Measurements from ENCODE around the gene FAM234A. TPM values are rescaled to one million over a fixed set of nuclear protein-coding genes. Genes with fewer than 3 reads are reported as not detected.
"Not testable (repeated sequence)": the region's sequence is repeated elsewhere in the genome, so short reads cannot be mapped to it uniquely, and the experiment has no call there.

FAM234A gene
- polyA plus RNA-seq, 2 donors: 35.9 to 39.6 TPM

DNA sequence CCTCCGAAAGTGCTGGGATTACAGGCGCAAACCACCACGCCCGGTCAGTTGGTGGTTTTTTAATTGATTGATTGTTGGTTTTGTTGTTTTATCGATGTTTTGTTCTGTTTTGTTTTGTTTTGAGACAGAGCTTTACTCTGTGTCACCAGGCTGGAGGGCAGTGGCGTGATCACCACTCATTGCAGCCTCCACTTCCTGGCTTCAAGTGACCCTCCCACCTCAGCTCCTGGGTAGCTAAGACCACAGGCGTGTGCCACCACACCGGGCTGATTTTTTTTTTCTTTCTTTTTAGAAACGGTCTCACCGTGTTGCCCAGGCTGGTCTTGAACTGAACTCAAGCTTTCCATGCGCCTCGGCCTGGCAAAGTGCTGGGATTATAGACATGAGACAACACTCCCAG is 12.4 kb downstream of the FAM234A start:
- H3K27ac ChIP-seq (ENCODE audit: low read depth in 2 of 2, low read length in 1 of 2): no peak overlapping the region
- WGBS, 2 donors: 92 to 96% methylated on average over 12 of the region's 12 CpGs
- no peaks in the 10 kb centered on the region for H3K27me3 ChIP-seq (ENCODE audit: control insufficient read depth in 1 of 2, insufficient read depth in 2 of 2, low read length in 2 of 2)

DNA sequence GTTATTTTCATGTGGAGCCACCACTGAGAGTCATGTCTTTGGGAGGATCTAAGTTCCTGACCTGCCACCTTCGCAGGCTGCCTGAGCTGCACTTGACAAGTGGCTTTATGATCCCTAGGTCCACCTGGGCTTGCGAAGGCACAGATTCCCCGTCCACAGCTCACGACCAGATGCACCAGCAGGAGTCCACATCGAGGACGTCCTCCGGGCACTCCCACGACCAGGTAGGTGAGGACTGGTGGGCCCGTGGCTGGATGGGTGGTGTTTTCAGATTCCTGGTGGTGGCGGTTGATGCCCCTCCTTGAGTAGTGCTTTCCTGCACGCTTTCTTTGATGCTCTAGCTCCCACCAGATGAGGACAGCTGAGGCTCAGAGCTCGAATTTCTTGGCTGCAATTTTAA is 14.8 kb downstream of the FAM234A start:
- H3K36me3 ChIP-seq (ENCODE audit: control insufficient read depth in 2 of 2, insufficient read depth in 2 of 2, low read length in 1 of 2): peaks cover 0 to 4% of the 10 kb centered on the region in 2 donors
- H3K4me3 ChIP-seq (ENCODE audit: low read depth in 1 of 2, low read length in 2 of 2): no peak overlapping the region
- no peak overlapping the region for H3K27ac ChIP-seq (ENCODE audit: low read depth in 2 of 2, low read length in 1 of 2)
- no peaks in the 10 kb centered on the region for H3K9me3 ChIP-seq (ENCODE audit: control insufficient read depth in 2 of 2, insufficient read depth in 1 of 2, low read depth in 1 of 2, low read length in 1 of 2)
- 90 to 92% methylated on average over 12 of the region's 12 CpGs for WGBS, 2 donors
- H3K4me1 ChIP-seq (ENCODE audit: control insufficient read depth in 2 of 2, insufficient read depth in 2 of 2, low read length in 1 of 2): no peaks in the 10 kb centered on the region
- no peaks in the 10 kb centered on the region for H3K27me3 ChIP-seq (ENCODE audit: control insufficient read depth in 1 of 2, insufficient read depth in 2 of 2, low read length in 2 of 2)

More for the DNA sequence above, 12.4 kb downstream of the FAM234A start:
- H3K4me3 ChIP-seq (ENCODE audit: low read depth in 1 of 2, low read length in 2 of 2): no peak overlapping the region
- peaks cover 0 to 4% of the 10 kb centered on the region in 2 donors for H3K36me3 ChIP-seq (ENCODE audit: control insufficient read depth in 2 of 2, insufficient read depth in 2 of 2, low read length in 1 of 2)
- no peaks in the 10 kb centered on the region for H3K4me1 ChIP-seq (ENCODE audit: control insufficient read depth in 2 of 2, insufficient read depth in 2 of 2, low read length in 1 of 2)
- H3K9me3 ChIP-seq (ENCODE audit: control insufficient read depth in 2 of 2, insufficient read depth in 1 of 2, low read depth in 1 of 2, low read length in 1 of 2): no peaks in the 10 kb centered on the region

DNA sequence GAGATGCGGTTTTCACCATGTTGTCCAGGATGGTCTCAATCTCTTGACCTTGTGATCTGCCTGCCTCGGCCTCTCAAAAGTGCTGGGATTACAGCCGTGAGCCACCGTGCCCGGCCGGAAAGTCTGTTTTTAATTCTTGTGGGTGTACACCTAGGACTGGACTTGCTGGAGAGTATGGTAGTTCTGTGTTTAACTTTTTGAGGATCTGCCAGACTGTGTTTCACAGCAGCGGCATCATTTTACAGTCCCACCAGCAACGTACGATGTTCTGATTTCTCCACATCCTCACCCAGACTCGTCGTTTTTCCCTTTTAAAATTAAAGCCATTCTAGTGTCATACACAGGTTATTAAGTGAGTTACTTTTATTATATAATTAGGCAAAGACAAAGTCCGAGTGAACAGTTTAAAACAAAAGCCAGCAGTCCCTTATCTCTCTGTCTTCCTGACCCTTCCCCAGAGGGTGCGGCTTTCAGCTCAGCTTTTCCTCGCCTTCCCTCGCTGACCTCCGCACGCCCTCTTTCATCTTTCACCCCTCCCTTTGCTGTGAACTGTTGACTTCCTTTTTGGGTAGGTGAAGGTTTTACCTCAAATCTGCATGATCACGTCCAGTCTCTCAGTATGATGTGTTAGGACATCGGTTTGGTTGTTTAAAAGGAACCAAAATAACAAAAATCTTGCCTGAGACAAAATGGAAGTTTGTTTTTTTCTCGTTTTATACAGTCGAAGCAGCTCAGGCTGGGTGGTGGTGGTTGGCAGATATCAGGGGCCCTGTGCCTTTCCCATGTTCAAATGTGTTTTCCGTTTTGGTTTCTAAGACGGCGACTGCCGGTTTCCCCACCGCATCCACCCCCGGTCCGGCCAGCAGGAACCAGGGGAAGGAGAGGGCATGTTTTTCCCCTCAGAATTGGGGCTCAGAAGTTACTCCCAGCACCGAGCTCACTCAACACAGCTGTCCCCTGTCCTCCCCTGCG is 18.0 kb downstream of the FAM234A start:
- Histone ChIP-seq H3K27me3 (ENCODE audit: control insufficient read depth in 1 of 2, insufficient read depth in 2 of 2, low read length in 2 of 2) (no peaks in the 10 kb centered on the region), H3K4me1 (ENCODE audit: control insufficient read depth in 2 of 2, insufficient read depth in 2 of 2, low read length in 1 of 2) (no peaks in the 10 kb centered on the region), H3K9me3 (ENCODE audit: control insufficient read depth in 2 of 2, insufficient read depth in 1 of 2, low read depth in 1 of 2, low read length in 1 of 2) (no peaks in the 10 kb centered on the region), H3K27ac (ENCODE audit: low read depth in 2 of 2, low read length in 1 of 2) (no peak overlapping the region), H3K4me3 (ENCODE audit: low read depth in 1 of 2, low read length in 2 of 2) (no peak overlapping the region), H3K36me3 (ENCODE audit: control insufficient read depth in 2 of 2, insufficient read depth in 2 of 2, low read length in 1 of 2) (peaks cover 0 to 6% of the 10 kb centered on the region in 2 donors)
- WGBS, 2 donors: 61 to 71% methylated on average over 30 of the region's 30 CpGs

DNA sequence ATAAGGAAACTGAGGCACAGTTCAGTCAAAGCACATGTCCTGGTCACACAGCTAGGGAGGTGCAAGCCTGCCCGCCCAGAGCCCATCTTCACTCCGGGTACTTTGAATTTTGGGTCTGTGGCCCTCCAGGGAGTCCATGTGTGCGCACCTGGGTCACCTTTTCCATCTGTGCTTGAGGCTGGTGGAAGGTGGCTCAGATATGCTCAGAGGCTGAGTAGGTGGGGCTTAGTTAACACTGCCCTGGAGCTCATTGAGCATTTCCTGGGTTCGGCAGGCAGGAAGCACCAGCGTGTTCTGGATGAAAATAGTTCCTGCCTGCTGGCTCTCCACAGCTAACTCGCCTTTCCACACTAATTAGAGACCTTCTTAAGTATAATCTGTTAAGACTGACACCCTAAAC is 19.2 kb downstream of the FAM234A start:
- Histone ChIP-seq H3K27ac (ENCODE audit: low read depth in 2 of 2, low read length in 1 of 2) (no peak overlapping the region), H3K27me3 (ENCODE audit: control insufficient read depth in 1 of 2, insufficient read depth in 2 of 2, low read length in 2 of 2) (no peaks in the 10 kb centered on the region), H3K4me1 (ENCODE audit: control insufficient read depth in 2 of 2, insufficient read depth in 2 of 2, low read length in 1 of 2) (no peaks in the 10 kb centered on the region), H3K36me3 (ENCODE audit: control insufficient read depth in 2 of 2, insufficient read depth in 2 of 2, low read length in 1 of 2) (peaks cover 0 to 6% of the 10 kb centered on the region in 2 donors), H3K4me3 (ENCODE audit: low read depth in 1 of 2, low read length in 2 of 2) (no peak overlapping the region), H3K9me3 (ENCODE audit: control insufficient read depth in 2 of 2, insufficient read depth in 1 of 2, low read depth in 1 of 2, low read length in 1 of 2) (no peaks in the 10 kb centered on the region)
- WGBS, 2 donors: 80 to 85% methylated on average over 6 of the region's 6 CpGs

DNA sequence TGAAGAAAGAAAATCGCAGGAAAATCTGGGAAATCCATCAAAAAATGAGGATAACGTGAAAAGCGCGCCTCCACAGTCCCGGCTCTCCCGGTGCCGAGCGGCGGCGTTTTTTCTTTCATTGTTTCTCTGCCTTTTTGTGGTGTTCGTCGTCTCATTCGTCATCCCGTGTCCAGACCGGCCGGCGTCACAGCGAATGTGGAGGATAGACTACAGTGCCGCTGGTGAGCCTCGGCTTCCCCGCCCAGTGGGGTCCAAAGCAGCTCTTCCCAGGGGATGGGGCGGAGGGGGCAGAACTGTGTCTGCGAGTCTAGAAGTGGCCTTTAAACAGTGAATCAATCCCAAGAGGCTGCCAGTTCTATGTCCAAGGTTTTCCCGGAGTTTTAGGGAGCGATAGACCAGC is 19.8 kb downstream of the FAM234A start:
- 94 to 97% methylated on average over 25 of the region's 25 CpGs for WGBS, 2 donors
- no peaks in the 10 kb centered on the region for H3K27me3 ChIP-seq (ENCODE audit: control insufficient read depth in 1 of 2, insufficient read depth in 2 of 2, low read length in 2 of 2)
- H3K36me3 ChIP-seq (ENCODE audit: control insufficient read depth in 2 of 2, insufficient read depth in 2 of 2, low read length in 1 of 2): peaks cover 0 to 6% of the 10 kb centered on the region in 2 donors
- H3K9me3 ChIP-seq (ENCODE audit: control insufficient read depth in 2 of 2, insufficient read depth in 1 of 2, low read depth in 1 of 2, low read length in 1 of 2): no peaks in the 10 kb centered on the region
- H3K4me3 ChIP-seq (ENCODE audit: low read depth in 1 of 2, low read length in 2 of 2): no peak overlapping the region
- H3K27ac ChIP-seq (ENCODE audit: low read depth in 2 of 2, low read length in 1 of 2): no peak overlapping the region
- H3K4me1 ChIP-seq (ENCODE audit: control insufficient read depth in 2 of 2, insufficient read depth in 2 of 2, low read length in 1 of 2): no peaks in the 10 kb centered on the region

DNA sequence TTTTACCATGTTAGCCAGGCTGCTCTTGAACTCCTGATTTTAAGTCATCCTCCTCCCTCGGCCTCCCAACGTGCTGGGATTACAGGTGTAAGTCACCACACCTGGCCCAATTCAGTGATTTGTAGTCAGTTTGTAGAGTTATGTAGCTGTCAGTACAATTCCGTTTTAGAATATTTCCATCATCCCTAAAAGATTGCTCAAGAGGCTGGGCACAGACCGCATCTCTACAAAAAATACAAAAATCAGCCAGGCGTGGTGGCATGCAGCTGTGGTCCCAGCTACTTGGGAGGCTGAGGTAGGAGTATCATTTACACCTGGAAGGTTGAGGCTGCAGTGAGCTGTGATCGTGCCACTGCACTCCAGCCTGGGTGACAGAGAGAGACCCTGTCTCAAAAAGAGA is 20.6 kb downstream of the FAM234A start:
- no peaks in the 10 kb centered on the region for H3K9me3 ChIP-seq (ENCODE audit: control insufficient read depth in 2 of 2, insufficient read depth in 1 of 2, low read depth in 1 of 2, low read length in 1 of 2)
- H3K4me3 ChIP-seq (ENCODE audit: low read depth in 1 of 2, low read length in 2 of 2): no peak overlapping the region
- H3K27me3 ChIP-seq (ENCODE audit: control insufficient read depth in 1 of 2, insufficient read depth in 2 of 2, low read length in 2 of 2): no peaks in the 10 kb centered on the region
- H3K4me1 ChIP-seq (ENCODE audit: control insufficient read depth in 2 of 2, insufficient read depth in 2 of 2, low read length in 1 of 2): no peaks in the 10 kb centered on the region
- H3K36me3 ChIP-seq (ENCODE audit: control insufficient read depth in 2 of 2, insufficient read depth in 2 of 2, low read length in 1 of 2): peaks cover 4 to 9% of the 10 kb centered on the region in 2 donors
- 96 to 97% methylated on average over 6 of the region's 6 CpGs for WGBS, 2 donors
- H3K27ac ChIP-seq (ENCODE audit: low read depth in 2 of 2, low read length in 1 of 2): no peak overlapping the region

DNA sequence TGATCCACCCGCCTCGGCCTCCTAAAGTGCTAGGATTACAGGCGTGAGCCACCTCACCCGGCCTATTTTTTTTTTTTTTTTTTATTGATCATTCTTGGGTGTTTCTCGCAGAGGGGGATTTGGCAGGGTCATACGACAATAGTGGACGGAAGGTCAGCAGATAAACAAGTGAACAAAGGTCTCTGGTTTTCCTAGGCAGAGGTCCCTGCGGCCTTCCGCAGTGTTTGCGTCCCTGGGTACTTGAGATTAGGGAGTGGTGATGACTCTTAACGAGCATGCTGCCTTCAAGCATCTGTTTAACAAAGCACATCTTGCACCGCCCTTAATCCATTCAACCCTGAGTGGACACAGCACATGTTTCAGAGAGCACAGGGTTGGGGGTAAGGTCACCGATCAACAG is 23.5 kb downstream of the FAM234A start:
- H3K27me3 ChIP-seq (ENCODE audit: control insufficient read depth in 1 of 2, insufficient read depth in 2 of 2, low read length in 2 of 2); H3K9me3 ChIP-seq (ENCODE audit: control insufficient read depth in 2 of 2, insufficient read depth in 1 of 2, low read depth in 1 of 2, low read length in 1 of 2); H3K27ac ChIP-seq (ENCODE audit: low read depth in 2 of 2, low read length in 1 of 2); H3K4me1 ChIP-seq (ENCODE audit: control insufficient read depth in 2 of 2, insufficient read depth in 2 of 2, low read length in 1 of 2); H3K4me3 ChIP-seq (ENCODE audit: low read depth in 1 of 2, low read length in 2 of 2): not testable (repeated sequence)
- peaks cover 15 to 33% of the 10 kb centered on the region in 2 donors for H3K36me3 ChIP-seq (ENCODE audit: control insufficient read depth in 2 of 2, insufficient read depth in 2 of 2, low read length in 1 of 2)
- WGBS, 2 donors: 81 to 96% methylated on average over 7 to 11 of the region's 13 CpGs

DNA sequence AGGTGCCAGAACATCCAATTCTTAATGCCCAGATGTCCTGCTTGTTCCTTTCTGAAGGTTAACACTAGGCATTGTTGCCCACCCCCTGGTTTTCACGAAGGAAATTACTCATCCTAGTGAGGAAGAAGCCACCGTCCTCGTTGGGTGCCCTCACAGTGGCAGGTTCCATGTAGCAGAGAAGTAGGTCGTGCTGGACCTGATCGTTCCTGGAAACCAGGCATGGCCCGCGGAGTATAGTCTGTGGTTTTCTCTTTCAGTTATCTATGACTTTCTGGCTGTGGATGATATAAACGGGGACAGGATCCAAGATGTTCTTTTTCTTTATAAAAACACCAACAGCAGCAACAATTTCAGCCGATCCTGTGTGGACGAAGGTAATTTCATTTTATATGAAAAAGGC is 24.6 kb downstream of the FAM234A start:
- H3K36me3 ChIP-seq (ENCODE audit: control insufficient read depth in 2 of 2, insufficient read depth in 2 of 2, low read length in 1 of 2): peaks cover 22 to 43% of the 10 kb centered on the region in 2 donors
- WGBS, 2 donors: 87 to 90% methylated on average over 10 of the region's 10 CpGs
- no peaks in the 10 kb centered on the region for H3K4me1 ChIP-seq (ENCODE audit: control insufficient read depth in 2 of 2, insufficient read depth in 2 of 2, low read length in 1 of 2)
- no peak overlapping the region for H3K27ac ChIP-seq (ENCODE audit: low read depth in 2 of 2, low read length in 1 of 2)
- no peak overlapping the region for H3K4me3 ChIP-seq (ENCODE audit: low read depth in 1 of 2, low read length in 2 of 2)
- H3K27me3 ChIP-seq (ENCODE audit: control insufficient read depth in 1 of 2, insufficient read depth in 2 of 2, low read length in 2 of 2): no peaks in the 10 kb centered on the region
- peaks cover 0 to 3% of the 10 kb centered on the region in 2 donors for H3K9me3 ChIP-seq (ENCODE audit: control insufficient read depth in 2 of 2, insufficient read depth in 1 of 2, low read depth in 1 of 2, low read length in 1 of 2)

DNA sequence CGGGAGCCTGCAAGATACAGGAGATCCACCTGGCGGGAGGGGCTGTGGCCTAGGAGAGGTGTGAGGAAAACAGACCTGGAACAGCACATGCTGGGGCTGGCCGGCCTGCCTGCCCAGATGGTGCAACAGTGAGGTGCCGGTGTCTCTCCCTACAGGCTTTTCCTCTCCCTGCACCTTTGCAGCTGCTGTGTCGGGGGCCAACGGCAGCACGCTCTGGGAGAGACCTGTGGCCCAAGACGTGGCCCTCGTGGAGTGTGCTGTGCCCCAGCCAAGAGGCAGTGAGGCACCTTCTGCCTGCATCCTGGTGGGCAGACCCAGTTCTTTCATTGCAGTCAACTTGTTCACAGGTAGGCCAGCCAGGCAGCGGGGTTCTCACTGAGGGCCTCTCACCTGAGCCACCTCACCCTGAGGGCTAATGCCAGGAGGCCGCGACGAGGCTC is 25.2 kb downstream of the FAM234A start:
- 85 to 93% methylated on average over 13 of the region's 13 CpGs for WGBS, 2 donors
- Histone ChIP-seq H3K36me3 (ENCODE audit: control insufficient read depth in 2 of 2, insufficient read depth in 2 of 2, low read length in 1 of 2) (peaks cover 27 to 49% of the 10 kb centered on the region in 2 donors), H3K9me3 (ENCODE audit: control insufficient read depth in 2 of 2, insufficient read depth in 1 of 2, low read depth in 1 of 2, low read length in 1 of 2) (peaks cover 0 to 3% of the 10 kb centered on the region in 2 donors), H3K4me3 (ENCODE audit: low read depth in 1 of 2, low read length in 2 of 2) (no peak overlapping the region), H3K27me3 (ENCODE audit: control insufficient read depth in 1 of 2, insufficient read depth in 2 of 2, low read length in 2 of 2) (no peaks in the 10 kb centered on the region), H3K4me1 (ENCODE audit: control insufficient read depth in 2 of 2, insufficient read depth in 2 of 2, low read length in 1 of 2) (no peaks in the 10 kb centered on the region), H3K27ac (ENCODE audit: low read depth in 2 of 2, low read length in 1 of 2) (no peak overlapping the region)

DNA sequence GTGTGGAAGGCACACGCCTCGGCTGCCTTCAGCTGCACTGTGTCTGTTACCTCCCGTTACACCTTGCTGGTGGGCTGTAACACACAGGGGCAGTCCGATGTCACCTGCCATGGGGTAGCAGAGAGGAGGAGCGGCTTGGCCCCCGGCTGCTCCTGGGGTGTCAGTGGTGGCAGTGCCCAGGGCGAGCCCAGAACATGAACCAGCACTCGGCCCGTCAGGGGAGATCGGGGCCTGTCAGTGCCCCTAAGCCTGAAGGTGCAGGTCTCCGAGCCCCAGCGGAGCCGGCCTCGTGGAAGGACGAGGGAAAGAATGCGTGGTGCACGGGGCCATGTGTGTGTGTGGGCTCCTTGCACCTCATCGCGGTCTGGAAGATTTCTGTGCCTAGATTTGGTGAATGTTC is 25.7 kb downstream of the FAM234A start:
- 94 to 96% methylated on average over 19 of the region's 19 CpGs for WGBS, 2 donors
- H3K27me3 ChIP-seq (ENCODE audit: control insufficient read depth in 1 of 2, insufficient read depth in 2 of 2, low read length in 2 of 2): no peaks in the 10 kb centered on the region
- peaks cover 0 to 3% of the 10 kb centered on the region in 2 donors for H3K9me3 ChIP-seq (ENCODE audit: control insufficient read depth in 2 of 2, insufficient read depth in 1 of 2, low read depth in 1 of 2, low read length in 1 of 2)
- H3K36me3 ChIP-seq (ENCODE audit: control insufficient read depth in 2 of 2, insufficient read depth in 2 of 2, low read length in 1 of 2): peaks cover 27 to 48% of the 10 kb centered on the region in 2 donors
- no peak overlapping the region for H3K4me3 ChIP-seq (ENCODE audit: low read depth in 1 of 2, low read length in 2 of 2)
- H3K4me1 ChIP-seq (ENCODE audit: control insufficient read depth in 2 of 2, insufficient read depth in 2 of 2, low read length in 1 of 2): no peaks in the 10 kb centered on the region
- H3K27ac ChIP-seq (ENCODE audit: low read depth in 2 of 2, low read length in 1 of 2): no peak overlapping the region

All from esophagus (tissue), 2 donors.